Coronary artery (tissue), 2 donors: ENCODE measurements around the gene OBSCN.

Experiments used
- DNase-seq: peaks from one replicate; pipeline ENCODE4 v3.0.0-alpha.2; 2017; ENCODE audit warnings: low spot score
- H3K27ac ChIP-seq, 2 donors: fragments of 200-600 bp; sonication (generic); one replicate each; pipeline ENCODE4 v1.5.1; 2016 to 2019
- H3K4me3 ChIP-seq: fragments of 200-600 bp; sonication (generic); 2 replicates; pipeline ENCODE4 v1.5.1; 2016; ENCODE audit warnings: mild to moderate bottlenecking, moderate library complexity
- CTCF ChIP-seq: fragments of 200-600 bp; sonication (generic); IDR thresholded peaks from one replicate; pipeline ENCODE4 v1.5.1; 2019; ENCODE audit warnings: antibody characterized with exemption

OBSCN gene

DNA sequence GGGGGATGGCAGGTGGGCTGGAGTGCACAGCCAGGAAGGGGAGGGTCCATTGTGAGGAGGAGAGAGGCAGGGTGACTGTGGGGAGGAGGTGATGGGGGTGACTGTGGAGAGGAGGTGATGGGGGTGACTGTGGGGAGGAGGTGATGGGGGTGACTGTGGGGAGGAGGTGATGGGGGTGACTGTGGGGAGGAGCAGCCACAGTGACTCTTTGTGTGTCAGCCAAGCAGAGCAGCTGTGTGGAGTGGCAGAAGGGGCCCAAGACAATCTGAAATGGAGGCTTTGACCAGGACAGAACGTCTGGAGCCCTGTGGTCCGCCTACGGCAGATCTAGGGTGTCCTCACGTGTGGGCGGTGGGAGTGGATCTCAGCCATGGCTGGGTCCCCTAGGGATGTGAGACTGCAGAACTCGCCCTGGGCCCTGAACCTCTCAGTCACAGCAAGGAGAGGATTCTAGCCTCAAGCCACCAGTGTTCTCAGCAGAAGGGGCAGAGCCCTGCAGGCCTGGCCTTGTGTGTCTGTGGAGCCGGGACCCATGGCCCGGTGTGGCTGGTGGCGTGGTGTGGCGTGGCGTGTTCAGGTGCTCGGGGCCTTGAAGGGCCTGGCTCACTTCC is 81.5 kb downstream of the OBSCN start:
- DNase-seq: no peak
- Histone ChIP-seq H3K27ac (no peak overlapping the region), H3K4me3 (no peak overlapping the region)
- no peak for TF ChIP-seq CTCF

GRCh38 chr1:228289996-228290881 is 82.4 kb downstream of the OBSCN start:
- DNase-seq: no peak
- no peak for TF ChIP-seq CTCF
- H3K4me3 ChIP-seq: no peak overlapping the region
- no peak overlapping the region for H3K27ac ChIP-seq

- DNase-seq: no peak
- Histone ChIP-seq H3K27ac (no peak overlapping the region), H3K4me3 (no peak overlapping the region)
- TF ChIP-seq CTCF: no peak
These were observed 84.2 kb downstream of the OBSCN start for GRCh38 chr1:228291906-228292608.

GRCh38 chr1:228292609-228292911 is 84.7 kb downstream of the OBSCN start:
- H3K27ac ChIP-seq: no peak overlapping the region
- DNase-seq: no peak
- H3K4me3 ChIP-seq: no peak overlapping the region
- TF ChIP-seq CTCF: no peak

GRCh38 chr1:228293393-228293792 is 85.5 kb downstream of the OBSCN start:
- no peak for DNase-seq
- H3K27ac ChIP-seq: no peak overlapping the region
- TF ChIP-seq CTCF: no peak
- no peak overlapping the region for H3K4me3 ChIP-seq

DNA sequence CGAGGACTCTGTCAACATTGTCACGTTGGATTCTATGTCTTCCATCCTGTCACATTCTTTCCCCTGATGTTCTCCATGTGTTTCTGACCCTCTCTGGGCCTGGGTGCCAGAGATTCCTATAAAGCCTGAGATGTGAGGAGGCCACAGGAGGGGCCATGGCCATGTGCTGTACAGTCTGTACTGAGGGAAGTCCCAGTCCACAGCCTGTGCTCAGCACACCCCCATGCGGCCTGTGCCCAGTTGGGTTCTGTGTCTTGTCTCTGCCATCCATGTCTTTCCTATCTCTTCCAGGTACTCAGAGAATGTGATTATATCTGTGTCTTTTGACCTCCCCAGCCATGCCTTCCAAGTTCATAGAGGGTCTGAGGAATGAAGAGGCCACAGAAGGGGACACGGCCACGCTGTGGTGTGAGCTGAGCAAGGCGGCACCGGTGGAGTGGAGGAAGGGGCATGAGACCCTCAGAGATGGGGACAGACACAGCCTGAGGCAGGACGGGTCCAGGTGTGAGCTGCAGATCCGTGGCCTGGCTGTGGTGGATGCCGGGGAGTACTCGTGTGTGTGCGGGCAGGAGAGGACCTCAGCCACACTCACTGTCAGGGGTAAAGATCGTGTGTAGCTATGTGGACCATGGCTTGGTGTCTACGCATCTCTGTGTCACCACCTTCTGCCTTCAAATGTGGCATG is 86.1 kb downstream of the OBSCN start:
- DNase-seq: no peak
- Histone ChIP-seq H3K4me3 (no peak overlapping the region), H3K27ac (no peak overlapping the region)
- TF ChIP-seq CTCF: no peak
